ENCODE data around the gene CHCHD2.
"Not testable (repeated sequence)": the region's sequence is repeated elsewhere in the genome, so short reads cannot be mapped to it uniquely, and the experiment has no call there.

GRCh38 chr7:56104138-56104537, 2.1 kb downstream of the CHCHD2 start:
- not testable (repeated sequence) for TF ChIP-seq CTCF, EZH2, EZH2phosphoT487 (IDR thresholded peaks at IDR 0.05)

All from neural progenitor cell (in vitro differentiated cells).